GM21367 (cell line): ENCODE measurements around the gene SIX3.

Experiments used
- ATAC-seq: cut with Tn5 transposase; IDR thresholded peaks from one replicate; pipeline ENCODE4 v1.9.1; 2021; ENCODE audit not compliant: unreplicated experiment

SIX3 gene

GRCh38 chr2:44954889-44955592 is 13.5 kb downstream of the SIX3 start:
- no peak for ATAC-seq

- no peak for ATAC-seq
These were observed 14.3 kb downstream of the SIX3 start for GRCh38 chr2:44955593-44956392.

GRCh38 chr2:44956843-44957242 is 15.3 kb downstream of the SIX3 start:
- ATAC-seq: no peak

GRCh38 chr2:44957656-44958327 is 16.3 kb downstream of the SIX3 start:
- no peak for ATAC-seq

GRCh38 chr2:44959855-44960254 is 18.4 kb downstream of the SIX3 start:
- no peak for ATAC-seq

GRCh38 chr2:44960871-44961270 is 19.4 kb downstream of the SIX3 start:
- ATAC-seq: no peak

GRCh38 chr2:44962176-44962695 is 20.7 kb downstream of the SIX3 start:
- ATAC-seq: no peak

- ATAC-seq: no peak
These were observed 23.3 kb downstream of the SIX3 start for GRCh38 chr2:44964752-44965236.

- no peak for ATAC-seq
These were observed 24.2 kb downstream of the SIX3 start for GRCh38 chr2:44965684-44966083.

GRCh38 chr2:44967056-44967455 is 25.6 kb downstream of the SIX3 start:
- ATAC-seq: no peak

GRCh38 chr2:44967727-44968432 is 26.4 kb downstream of the SIX3 start:
- ATAC-seq: no peak

- ATAC-seq: no peak
These were observed 28.4 kb downstream of the SIX3 start for GRCh38 chr2:44969936-44970335.

GRCh38 chr2:44970846-44971450 is 29.4 kb downstream of the SIX3 start:
- no peak for ATAC-seq

- no peak for ATAC-seq
These were observed 31.5 kb downstream of the SIX3 start for GRCh38 chr2:44972771-44973535.

GRCh38 chr2:44974064-44974715 is 32.7 kb downstream of the SIX3 start:
- ATAC-seq: no peak

- no peak for ATAC-seq
These were observed 34.3 kb downstream of the SIX3 start for GRCh38 chr2:44975571-44976450.

GRCh38 chr2:44979581-44979980 is 38.1 kb downstream of the SIX3 start:
- ATAC-seq: no peak
